DOHH2 (cell line): ENCODE data around the gene COL3A1.

Experiments
- H3F3A ChIP-seq: fragments of 200-600 bp; sonication (generic), shearing (Covaris generic); 2 replicates; pipeline ENCODE4 v1.6.0; 2016; ENCODE audit warnings: antibody characterized with exemption, mild to moderate bottlenecking; ENCODE audit not compliant: control insufficient read depth, insufficient read depth
- H3K27ac ChIP-seq: fragments of 200-600 bp; sonication (generic); 2 replicates; pipeline ENCODE4 v1.5.1; 2014; ENCODE audit warnings: low read depth, mild to moderate bottlenecking, low read length, moderate library complexity
- H3K27me3 ChIP-seq: fragments of 200-600 bp; sonication (generic); 2 replicates; pipeline ENCODE4 v1.6.1; 2014; ENCODE audit warnings: mild to moderate bottlenecking, low read length, mixed read lengths; ENCODE audit not compliant: control insufficient read depth
- H3K36me3 ChIP-seq: fragments of 200-600 bp; sonication (generic); 2 replicates; pipeline ENCODE4 v1.6.1; 2014; ENCODE audit warnings: mild to moderate bottlenecking, low read length, moderate library complexity, mixed read lengths; ENCODE audit not compliant: control insufficient read depth
- H3K4me1 ChIP-seq: fragments of 200-600 bp; sonication (generic); 2 replicates; pipeline ENCODE4 v1.6.1; 2014; ENCODE audit warnings: mild to moderate bottlenecking, low read length, mixed read lengths; ENCODE audit not compliant: control insufficient read depth
- H3K4me2 ChIP-seq: fragments of 200-600 bp; sonication (generic); 2 replicates; pipeline ENCODE4 v1.6.0; 2014; ENCODE audit warnings: mild to moderate bottlenecking, low read length, moderate library complexity
- H3K4me3 ChIP-seq: fragments of 200-600 bp; sonication (generic); 2 replicates; pipeline ENCODE4 v1.5.1; 2014; ENCODE audit warnings: mild to moderate bottlenecking, low read length, mixed read lengths
- H3K79me2 ChIP-seq: fragments of 200-600 bp; sonication (generic); 2 replicates; pipeline ENCODE4 v1.6.1; 2014; ENCODE audit warnings: mild to moderate bottlenecking, low read length, mixed read lengths; ENCODE audit not compliant: control insufficient read depth
- H3K9me2 ChIP-seq: fragments of 200-600 bp; sonication (generic); replicated peaks from 2 replicates; pipeline ENCODE4 v1.6.1; 2014; ENCODE audit warnings: mild to moderate bottlenecking, low read length, mixed read lengths; ENCODE audit not compliant: control insufficient read depth
- H3K9me3 ChIP-seq: fragments of 200-600 bp; sonication (generic); 2 replicates; pipeline ENCODE4 v1.6.1; 2014; ENCODE audit warnings: antibody characterized with exemption, low read length, mixed read lengths; ENCODE audit not compliant: control insufficient read depth, insufficient read depth
- H4K20me1 ChIP-seq: fragments of 200-600 bp; sonication (generic); 2 replicates; pipeline ENCODE4 v1.6.0; 2014; ENCODE audit warnings: low read depth, mild to moderate bottlenecking, antibody characterized with exemption, low read length, moderate library complexity; ENCODE audit not compliant: control insufficient read depth, insufficient read depth
- CTCF ChIP-seq: fragments of 200-600 bp; sonication (generic); IDR thresholded peaks from one replicate; pipeline ENCODE4 v1.5.1; 2014; ENCODE audit warnings: antibody characterized with exemption, mild to moderate bottlenecking, low read depth, low read length; ENCODE audit not compliant: poor library complexity, severe bottlenecking
- EZH2phosphoT487 ChIP-seq: fragments of 200-600 bp; sonication (generic); IDR thresholded peaks from 2 replicates; pipeline ENCODE4 v1.6.1; 2017; ENCODE audit warnings: borderline replicate concordance, mild to moderate bottlenecking, antibody characterized with exemption, low read length, moderate library complexity, mixed read lengths

Gene COL3A1

GRCh38 chr2:189060096-189060642, 86.0 kb downstream of the COL3A1 start:
- H3K4me3 ChIP-seq = no peak overlapping the region
- TF ChIP-seq EZH2phosphoT487 (no peak), CTCF (no peak)
- no peaks in the 10 kb centered on the region for H3K79me2 ChIP-seq
- H3K36me3 ChIP-seq = no peaks in the 10 kb centered on the region
- no peaks in the 10 kb centered on the region for H3F3A ChIP-seq
- no peaks in the 10 kb centered on the region for H3K9me2 ChIP-seq
- H3K4me2 ChIP-seq = no peak overlapping the region
- H4K20me1 ChIP-seq = no peaks in the 10 kb centered on the region
- H3K27me3 ChIP-seq = no peaks in the 10 kb centered on the region
- H3K9me3 ChIP-seq = no peaks in the 10 kb centered on the region
- no peak overlapping the region for H3K27ac ChIP-seq
- H3K4me1 ChIP-seq = no peaks in the 10 kb centered on the region
